ENCODE results near the gene UBE2V1.

DNA sequence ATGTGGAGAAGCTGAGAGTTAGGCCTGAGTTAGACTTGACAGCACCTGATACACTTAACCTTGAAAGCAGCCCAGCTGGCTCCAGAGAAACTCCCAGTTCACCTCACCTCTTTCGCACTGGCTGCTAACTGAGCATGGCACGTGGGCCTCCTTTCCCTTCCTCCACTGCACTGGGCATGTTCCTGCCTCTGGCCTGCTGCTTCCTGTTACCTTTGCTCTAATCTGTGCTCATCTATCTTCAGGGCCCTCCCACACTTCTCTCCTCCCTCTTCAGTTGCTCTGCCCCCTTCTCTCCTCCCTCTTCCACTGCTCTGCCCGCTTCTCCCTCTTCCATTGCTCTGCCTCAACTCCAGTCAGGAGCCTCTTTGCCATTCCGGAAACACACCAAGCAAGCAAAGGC lies 13.7 kb upstream of the UBE2V1 start:
- TF ChIP-seq EZH2 (IDR thresholded peaks at IDR 0.05; ENCODE audit: borderline replicate concordance, low read depth, low read length, poor library complexity, severe bottlenecking) = no peak
- TF ChIP-seq, protein P1, sequence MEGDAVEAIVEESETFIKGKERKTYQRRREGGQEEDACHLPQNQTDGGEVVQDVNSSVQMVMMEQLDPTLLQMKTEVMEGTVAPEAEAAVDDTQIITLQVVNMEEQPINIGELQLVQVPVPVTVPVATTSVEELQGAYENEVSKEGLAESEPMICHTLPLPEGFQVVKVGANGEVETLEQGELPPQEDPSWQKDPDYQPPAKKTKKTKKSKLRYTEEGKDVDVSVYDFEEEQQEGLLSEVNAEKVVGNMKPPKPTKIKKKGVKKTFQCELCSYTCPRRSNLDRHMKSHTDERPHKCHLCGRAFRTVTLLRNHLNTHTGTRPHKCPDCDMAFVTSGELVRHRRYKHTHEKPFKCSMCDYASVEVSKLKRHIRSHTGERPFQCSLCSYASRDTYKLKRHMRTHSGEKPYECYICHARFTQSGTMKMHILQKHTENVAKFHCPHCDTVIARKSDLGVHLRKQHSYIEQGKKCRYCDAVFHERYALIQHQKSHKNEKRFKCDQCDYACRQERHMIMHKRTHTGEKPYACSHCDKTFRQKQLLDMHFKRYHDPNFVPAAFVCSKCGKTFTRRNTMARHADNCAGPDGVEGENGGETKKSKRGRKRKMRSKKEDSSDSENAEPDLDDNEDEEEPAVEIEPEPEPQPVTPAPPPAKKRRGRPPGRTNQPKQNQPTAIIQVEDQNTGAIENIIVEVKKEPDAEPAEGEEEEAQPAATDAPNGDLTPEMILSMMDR (conservative IDR thresholded peaks at IDR 0.05; ENCODE audit: low read depth, low read length) = no peak
